Measurements from ENCODE around the gene FNDC5. TPM values are rescaled to one million over a fixed set of nuclear protein-coding genes. Genes with fewer than 3 reads are reported as not detected.

FNDC5 gene
- total and polyA plus RNA-seq, 9 of the 15 experiments (the other 6 are each of a cell fraction or from before 2014, with no cell fraction given), result 0.06 to 2.1 (median 0.22) TPM

- peak; percentile 40; the same call in 1 of the 2 replicates for TF ChIP-seq REST (IDR thresholded peaks at IDR 0.05; ENCODE audit: borderline replicate concordance)
- no peak; the same call in 1 of the 2 replicates for TF ChIP-seq REST (CRISPR knock-in tag; IDR thresholded peaks at IDR 0.05; ENCODE audit: low read depth)
- TF ChIP-seq HNRNPH1 (optimal IDR thresholded peaks at IDR 0.05; ENCODE audit: low read depth, low read length), result no peak
- TF ChIP-seq SPI1 (IDR thresholded peaks at IDR 0.05; ENCODE audit: borderline replicate concordance, low read depth, low read length), result peak; percentile 47; the same call in 1 of the 2 replicates
- TF ChIP-seq SMARCA4 (IDR thresholded peaks at IDR 0.05), result peak; percentile 62; the same call in 1 of the 2 replicates
- TF ChIP-seq TRIM24 (IDR thresholded peaks at IDR 0.05), result peak in 1 of 2 experiments; percentile 43; a peak in 1 of 4 replicates
- TF ChIP-seq RBM17 (IDR thresholded peaks at IDR 0.05; ENCODE audit: borderline replicate concordance, low read depth, low read length), result no peak
- TF ChIP-seq ZNF589 (CRISPR knock-in tag; IDR thresholded peaks at IDR 0.05; ENCODE audit: low read depth), result peak; percentile 77
- no peak for TF ChIP-seq NR2C2 (CRISPR knock-in tag; IDR thresholded peaks at IDR 0.05)
- peak; percentile 49; the same call in 1 of the 2 replicates for TF ChIP-seq NR2C2 (tag; IDR thresholded peaks at IDR 0.05)
- no peak for TF ChIP-seq ZNF212 (CRISPR knock-in tag; IDR thresholded peaks at IDR 0.05)
- TF ChIP-seq ZNF174 (CRISPR knock-in tag; IDR thresholded peaks at IDR 0.05), result no peak
- peak; percentile 31; the same call in 1 of the 2 replicates for TF ChIP-seq TEAD2 (tag; IDR thresholded peaks at IDR 0.05)
- TF ChIP-seq, protein P1, sequence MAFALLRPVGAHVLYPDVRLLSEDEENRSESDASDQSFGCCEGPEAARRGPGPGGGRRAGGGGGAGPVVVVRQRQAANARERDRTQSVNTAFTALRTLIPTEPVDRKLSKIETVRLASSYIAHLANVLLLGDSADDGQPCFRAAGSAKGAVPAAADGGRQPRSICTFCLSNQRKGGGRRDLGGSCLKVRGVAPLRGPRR (CRISPR knock-in tag; IDR thresholded peaks at IDR 0.05), result no peak
- TF ChIP-seq USF2 (CRISPR knock-in tag; IDR thresholded peaks at IDR 0.05), result peak; percentile 70
- TF ChIP-seq BACH1 (tag; IDR thresholded peaks at IDR 0.05), result peak; percentile 59; the same call in 1 of the 2 replicates
- no peak for TF ChIP-seq ZFP1 (CRISPR knock-in tag; IDR thresholded peaks at IDR 0.05)
- TF ChIP-seq FOXP1 (CRISPR knock-in tag; IDR thresholded peaks at IDR 0.05), result no peak
- TF ChIP-seq MCM5 (IDR thresholded peaks at IDR 0.05; ENCODE audit: low read depth), result no peak
Observed at GRCh38 chr1:32919811-32920733, 49.4 kb upstream of the FNDC5 start (continued).

Measured in K562 (cell line).